Epidermal melanocyte (primary cell): ENCODE measurements around the gene STX19.
"Not testable (repeated sequence)": the region's sequence is repeated elsewhere in the genome, so short reads cannot be mapped to it uniquely, and the experiment has no call there.

Experiments used
- DNase-seq: peaks from one replicate; pipeline ENCODE4 v3.0.0; 2011; ENCODE audit warnings: low spot score; ENCODE audit not compliant: insufficient read length

Gene STX19

GRCh38 chr3:93979850-93980676 is 48.3 kb downstream of the STX19 start, which contains the start of gene ARL13B:
Gene ARL13B, plus strand, starts transcription at chr3:93980155. Its CDS starts 269 bp downstream, at chr3:93980424.
- DNase-seq, result peak; percentile 98

GRCh38 chr3:93973131-93974126 is 55.0 kb downstream of the STX19 start, which contains the start of gene PROS1:
Gene PROS1, minus strand, starts transcription at chr3:93973896. Its CDS starts 147 bp downstream, at chr3:93973749.
- DNase-seq, result peak; percentile 65

- DNase-seq, result no peak
Measured at GRCh38 chr3:93969997-93970396, 58.4 kb downstream of the STX19 start.

- DNase-seq, result no peak
Measured at GRCh38 chr3:93969443-93969842, 59.0 kb downstream of the STX19 start.

GRCh38 chr3:93965106-93965505 is 63.3 kb downstream of the STX19 start:
- DNase-seq, result not testable (repeated sequence)
